Large intestine (tissue), 3 donors: ENCODE measurements around the gene FAM193A. TPM values are rescaled to one million over a fixed set of nuclear protein-coding genes. Genes with fewer than 3 reads are reported as not detected.
"Not testable (repeated sequence)": the region's sequence is repeated elsewhere in the genome, so short reads cannot be mapped to it uniquely, and the experiment has no call there.

Experiments used
- DNase-seq, 2 donors: peaks; one replicate each; pipeline versions ENCODE4 v3.0.0 to v3.0.0-alpha.2; 2013
- H3K27ac ChIP-seq: one replicate; pipeline ENCODE4 v1.5.1; 2013; ENCODE audit warnings: low read length
- H3K27me3 ChIP-seq: 2 replicates; pipeline ENCODE4 v1.6.1; 2013; ENCODE audit warnings: low read length; ENCODE audit not compliant: control insufficient read depth, insufficient read depth
- H3K36me3 ChIP-seq: 2 replicates; pipeline ENCODE4 v1.6.1; 2013; ENCODE audit warnings: low read length; ENCODE audit not compliant: control insufficient read depth, insufficient read depth
- H3K4me1 ChIP-seq: one replicate; pipeline ENCODE4 v1.6.1; 2013; ENCODE audit warnings: low read length; ENCODE audit not compliant: control insufficient read depth, insufficient read depth
- H3K4me3 ChIP-seq: one replicate; pipeline ENCODE4 v1.5.1; 2013; ENCODE audit warnings: low read length
- H3K9me3 ChIP-seq: one replicate; pipeline ENCODE4 v1.6.1; 2013; ENCODE audit warnings: mild to moderate bottlenecking, low read depth, low read length, moderate library complexity; ENCODE audit not compliant: control insufficient read depth
- WGBS: methylation state at CpG from one replicate; pipeline ENCODE4 v1.1.5; 2013; ENCODE audit warnings: low lambda C conversion rate; ENCODE audit not compliant: insufficient coverage; 5-methylcytosine and 5-hydroxymethylcytosine counted together
- polyA plus RNA-seq: library from polyadenylated mRNA; unstranded; fragments of 120-200 nt; gene quantifications from one replicate; pipeline ENCODE4 v1.2.1, GENCODE V29; 2013

Gene FAM193A
- polyA plus RNA-seq, 1 donor = 20.4 TPM

DNA sequence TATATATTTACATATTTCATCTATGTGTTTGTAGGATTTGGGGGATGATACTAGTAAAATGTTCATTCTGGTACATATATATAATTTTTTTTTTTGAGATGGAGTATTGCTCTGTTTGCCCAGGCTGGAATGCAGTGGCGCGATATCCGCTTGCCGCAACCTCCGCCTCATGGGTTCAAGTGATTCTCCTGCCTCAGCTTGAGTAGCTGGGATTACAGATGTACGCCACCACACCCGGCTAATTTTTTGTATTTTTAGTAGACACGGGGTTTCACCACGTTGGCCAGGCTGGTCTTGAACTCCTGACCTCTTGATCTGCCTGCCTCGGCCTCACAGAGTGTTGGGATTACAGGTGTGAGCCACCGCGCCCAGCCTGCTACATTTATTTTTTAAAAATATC, 55.6 kb downstream of the FAM193A start:
- H3K9me3 ChIP-seq, H3K4me1 ChIP-seq, H3K27ac ChIP-seq, H3K36me3 ChIP-seq, DNase-seq, H3K4me3 ChIP-seq, H3K27me3 ChIP-seq: not testable (repeated sequence)
- WGBS = no CpG with 5 or more reads among the region's 12 CpGs

DNA sequence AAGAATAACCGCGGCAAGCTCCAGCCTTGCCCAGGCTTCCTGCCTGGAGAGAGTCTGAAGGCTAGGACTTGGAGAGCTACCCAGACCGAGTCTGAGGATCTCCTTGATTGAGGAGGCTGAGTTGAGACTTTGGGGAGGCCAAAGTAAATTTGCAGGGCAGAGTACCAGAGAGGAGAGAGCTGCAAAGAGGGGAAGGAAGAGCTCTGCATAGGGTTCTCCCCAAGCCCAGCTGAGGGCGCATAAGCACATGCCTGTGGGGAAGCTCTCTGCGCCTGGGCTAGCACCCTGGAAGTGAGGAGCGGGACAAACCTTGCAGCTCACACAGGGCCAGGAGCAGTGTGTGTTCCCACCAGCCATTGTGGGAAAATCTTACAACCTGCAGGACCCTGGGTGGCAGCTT, 56.1 kb downstream of the FAM193A start:
- Histone ChIP-seq H3K9me3 (no peaks in the 10 kb centered on the region), H3K36me3 (peaks cover 12% of the 10 kb centered on the region), H3K27me3 (no peaks in the 10 kb centered on the region), H3K27ac (no peak overlapping the region), H3K4me1 (no peaks in the 10 kb centered on the region), H3K4me3 (no peak overlapping the region)
- no peak for DNase-seq
- no CpG with 5 or more reads among the region's 6 CpGs for WGBS

DNA sequence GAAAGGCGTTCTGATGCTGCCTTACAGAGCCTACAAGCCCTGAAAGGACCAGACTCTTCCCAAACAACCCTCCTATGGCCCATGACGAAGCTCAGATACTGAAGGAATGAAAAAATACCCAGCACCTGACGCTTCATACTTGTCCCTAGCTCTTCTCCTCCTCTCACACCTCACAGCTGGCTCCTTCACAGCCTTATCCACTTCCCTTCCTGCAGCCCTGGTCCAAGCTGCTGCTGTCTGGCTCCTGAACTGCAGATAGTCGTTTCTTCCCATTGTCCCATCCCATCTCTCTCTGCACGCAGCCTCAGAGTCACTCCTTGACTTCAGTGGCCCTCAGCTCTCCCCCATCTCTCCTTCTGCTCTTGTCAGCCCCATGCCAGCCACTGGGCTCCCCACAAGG, 56.6 kb downstream of the FAM193A start:
- no CpG with 5 or more reads among the region's 5 CpGs for WGBS
- DNase-seq = no peak
- Histone ChIP-seq H3K9me3 (no peaks in the 10 kb centered on the region), H3K27ac (no peak overlapping the region), H3K4me3 (no peak overlapping the region), H3K4me1 (no peaks in the 10 kb centered on the region), H3K27me3 (no peaks in the 10 kb centered on the region), H3K36me3 (peaks cover 12% of the 10 kb centered on the region)

DNA sequence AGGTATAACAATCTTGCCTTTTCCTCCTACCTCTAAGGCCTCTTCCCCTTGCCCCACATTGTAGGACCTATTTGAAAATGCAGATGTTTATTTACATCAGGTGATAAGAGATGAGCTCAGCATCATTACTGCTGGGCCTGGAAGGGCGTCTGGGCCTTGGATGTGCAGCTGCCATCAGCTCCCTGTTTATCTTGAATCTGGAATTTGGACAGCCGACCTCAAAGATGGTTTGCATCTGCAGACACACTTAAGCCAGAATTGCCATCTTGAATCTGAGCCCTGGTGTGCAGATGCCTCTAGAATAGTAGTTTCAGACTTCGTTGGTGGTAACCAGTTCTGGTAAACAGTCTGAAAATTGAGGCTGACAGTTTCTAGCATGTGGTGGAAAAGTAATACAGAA, 59.0 kb downstream of the FAM193A start:
- no CpG with 5 or more reads among the region's 3 CpGs for WGBS
- H3K4me3 ChIP-seq = no peak overlapping the region
- no peaks in the 10 kb centered on the region for H3K9me3 ChIP-seq
- H3K36me3 ChIP-seq = peaks cover 20% of the 10 kb centered on the region
- H3K27me3 ChIP-seq = no peaks in the 10 kb centered on the region
- no peak overlapping the region for H3K27ac ChIP-seq
- peaks cover 8% of the 10 kb centered on the region for H3K4me1 ChIP-seq
- peak in 1 of 2 donors; percentile 19 for DNase-seq

DNA sequence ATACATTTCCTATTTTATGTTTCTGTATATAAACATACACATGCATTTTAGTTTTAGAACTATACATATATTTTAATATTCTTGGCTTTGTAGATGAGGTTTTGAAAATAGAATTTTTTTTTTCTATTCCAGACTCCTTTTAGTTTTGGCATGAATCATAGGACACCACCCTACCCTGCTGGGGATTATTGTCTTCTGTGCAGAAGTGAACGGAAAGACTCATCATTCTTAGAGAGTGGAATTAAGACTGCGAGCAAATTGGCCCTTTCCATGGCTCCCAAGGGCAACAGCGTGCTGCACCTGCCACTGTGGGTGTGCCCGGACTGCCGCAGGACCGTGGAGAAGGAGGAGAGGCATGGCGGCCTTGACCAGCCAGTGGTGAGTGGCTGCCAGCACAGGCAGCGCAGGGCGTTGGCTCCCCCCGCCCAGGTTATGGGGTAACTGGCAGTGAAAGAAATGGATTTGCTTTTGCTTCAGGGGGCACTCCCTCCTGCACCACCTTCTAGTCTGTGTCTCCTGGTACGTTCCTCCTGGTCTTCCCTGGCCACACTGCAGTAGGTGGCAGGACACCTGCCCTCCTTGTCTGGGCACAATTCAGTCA, 59.6 kb downstream of the FAM193A start:
- Histone ChIP-seq H3K4me1 (peaks cover 8% of the 10 kb centered on the region), H3K4me3 (no peak overlapping the region), H3K36me3 (peaks cover 20% of the 10 kb centered on the region), H3K9me3 (no peaks in the 10 kb centered on the region), H3K27me3 (no peaks in the 10 kb centered on the region), H3K27ac (no peak overlapping the region)
- no peak for DNase-seq
- no CpG with 5 or more reads among the region's 11 CpGs for WGBS

DNA sequence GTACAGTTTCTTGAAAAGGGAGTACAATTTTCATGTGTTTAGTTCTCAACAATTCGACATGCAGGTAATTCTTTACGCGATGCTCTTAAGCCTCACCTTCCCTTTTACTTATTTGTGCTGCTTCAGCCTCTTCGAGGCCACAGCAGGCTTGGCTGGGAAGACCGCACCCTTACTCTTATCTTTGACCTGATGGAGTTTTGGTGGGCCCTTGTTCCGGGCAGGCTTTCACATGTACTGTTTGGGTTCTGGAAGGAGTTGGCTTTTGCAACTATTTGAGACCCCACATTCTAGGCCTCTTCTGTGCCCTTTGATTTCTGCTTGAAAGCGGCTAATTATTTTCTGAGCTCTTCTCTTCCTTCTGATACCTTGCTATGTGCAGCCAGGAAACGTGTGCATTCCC, 60.2 kb downstream of the FAM193A start:
- Histone ChIP-seq H3K27ac (no peak overlapping the region), H3K9me3 (no peaks in the 10 kb centered on the region), H3K36me3 (peaks cover 20% of the 10 kb centered on the region), H3K4me3 (no peak overlapping the region), H3K27me3 (no peaks in the 10 kb centered on the region), H3K4me1 (peaks cover 8% of the 10 kb centered on the region)
- no peak for DNase-seq
- WGBS = 100% methylated on average over 3 of the region's 8 CpGs

DNA sequence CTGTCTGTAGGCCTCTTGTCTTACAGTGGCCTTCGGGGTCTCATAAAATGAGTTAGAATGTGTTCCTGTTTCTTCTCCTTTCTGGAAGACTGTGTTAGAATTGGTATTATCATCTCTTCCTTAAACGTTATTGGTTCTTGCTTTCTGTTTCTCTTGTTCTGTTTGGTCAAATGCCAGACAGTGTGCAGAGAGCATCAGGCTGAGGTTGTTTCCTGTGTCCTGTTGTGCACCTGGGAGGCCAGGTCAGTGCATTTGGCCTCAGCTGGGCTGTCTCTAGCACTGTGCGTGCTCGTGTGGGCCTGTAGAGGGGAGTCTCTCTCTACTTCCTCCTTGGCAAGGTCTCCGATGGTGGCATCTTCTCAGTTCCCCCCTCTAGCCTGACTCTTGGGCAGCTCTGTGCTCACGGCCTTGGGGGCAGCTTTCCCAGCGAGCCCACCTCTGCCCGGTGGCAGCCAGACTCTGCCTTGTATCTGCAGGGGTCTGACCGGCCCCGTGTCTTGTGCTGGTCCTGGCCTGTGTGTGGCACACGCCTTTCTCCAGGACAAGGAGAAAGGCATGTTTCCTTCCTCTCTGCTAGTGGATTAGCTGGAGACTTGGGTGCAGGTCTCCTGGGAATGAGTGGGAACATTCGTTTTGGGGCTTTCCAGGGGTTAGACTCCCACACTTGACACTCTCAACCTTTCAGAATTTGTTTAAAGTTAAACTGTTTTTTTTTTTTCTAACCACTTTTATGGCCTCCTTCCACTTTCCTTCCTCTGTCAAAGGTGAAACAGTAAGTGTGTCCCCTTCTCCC, 62.3 kb downstream of the FAM193A start:
- peaks cover 20% of the 10 kb centered on the region for H3K36me3 ChIP-seq
- no peak overlapping the region for H3K4me3 ChIP-seq
- no peaks in the 10 kb centered on the region for H3K27me3 ChIP-seq
- DNase-seq = no peak
- peaks cover 8% of the 10 kb centered on the region for H3K4me1 ChIP-seq
- H3K9me3 ChIP-seq = no peaks in the 10 kb centered on the region
- H3K27ac ChIP-seq = no peak overlapping the region
- 60% methylated on average over 1 of the region's 12 CpGs for WGBS

DNA sequence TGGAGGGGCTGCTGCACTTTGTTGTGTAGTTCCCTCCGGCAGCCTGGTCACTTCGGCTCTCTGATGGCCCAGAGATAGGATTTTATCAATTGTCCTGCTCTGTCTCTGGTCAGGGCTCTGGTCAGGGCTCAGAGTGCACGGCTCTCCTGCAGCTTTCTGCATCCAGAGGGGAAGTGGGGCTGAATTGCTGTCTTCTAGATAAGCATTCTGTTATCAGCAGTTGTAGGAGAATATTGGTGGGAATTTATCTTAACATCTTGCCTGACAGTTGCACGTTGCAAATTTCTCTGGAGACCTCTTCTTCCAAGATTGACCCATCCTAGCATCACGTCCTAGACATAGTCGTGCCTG, 62.8 kb downstream of the FAM193A start:
- Histone ChIP-seq H3K9me3 (no peaks in the 10 kb centered on the region), H3K4me3 (no peak overlapping the region), H3K36me3 (peaks cover 20% of the 10 kb centered on the region), H3K27ac (no peak overlapping the region), H3K27me3 (no peaks in the 10 kb centered on the region), H3K4me1 (peaks cover 8% of the 10 kb centered on the region)
- DNase-seq = no peak
- WGBS = 64% methylated on average over 5 of the region's 6 CpGs

DNA sequence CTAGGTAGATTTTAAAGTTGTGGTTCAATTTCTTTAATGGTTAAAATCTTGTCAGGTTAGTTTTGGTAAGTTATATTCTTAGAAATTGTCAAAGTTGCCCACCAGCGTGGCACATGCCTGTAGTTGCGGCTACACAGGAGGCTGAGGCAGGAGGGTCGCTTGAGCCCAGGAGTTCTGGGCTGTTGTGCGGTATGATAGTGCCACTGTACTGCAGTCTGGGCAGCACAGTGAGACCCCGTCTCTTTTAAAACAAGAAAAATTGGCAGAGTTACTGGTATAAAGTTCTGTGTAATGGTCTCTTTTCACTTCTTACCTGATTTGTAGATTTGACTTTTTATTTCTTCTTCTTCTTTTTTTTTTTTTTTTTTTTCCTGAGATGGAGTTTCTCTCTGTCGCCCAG, 64.4 kb downstream of the FAM193A start:
- peaks cover 8% of the 10 kb centered on the region for H3K4me1 ChIP-seq
- WGBS = no CpG with 5 or more reads among the region's 6 CpGs
- H3K4me3 ChIP-seq = no peak overlapping the region
- no peak for DNase-seq
- no peaks in the 10 kb centered on the region for H3K9me3 ChIP-seq
- no peaks in the 10 kb centered on the region for H3K27me3 ChIP-seq
- peaks cover 20% of the 10 kb centered on the region for H3K36me3 ChIP-seq
- no peak overlapping the region for H3K27ac ChIP-seq

DNA sequence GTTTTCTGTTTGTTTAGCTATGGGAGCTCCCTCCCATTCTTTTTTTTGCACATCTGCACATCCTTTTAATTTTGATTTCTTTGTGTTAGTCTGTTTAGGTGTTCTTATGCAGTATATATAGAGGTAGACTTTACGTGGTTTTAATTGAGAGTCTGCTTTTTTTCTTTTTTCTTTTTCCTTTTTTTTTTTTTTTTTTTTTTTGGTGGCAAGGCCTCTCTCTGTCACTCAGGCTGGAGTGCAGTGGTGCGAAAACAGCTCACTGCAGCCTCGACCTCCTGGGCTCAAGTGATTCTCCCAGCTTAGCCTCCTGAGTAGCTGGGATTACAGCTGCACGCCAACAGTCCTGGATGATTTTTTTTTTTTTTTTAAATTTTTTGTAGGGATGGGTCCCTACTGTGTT, 68.2 kb downstream of the FAM193A start:
- WGBS = no CpG with 5 or more reads among the region's 4 CpGs

More for the DNA sequence above, 68.2 kb downstream of the FAM193A start:
- no peak for DNase-seq
- no peaks in the 10 kb centered on the region for H3K27me3 ChIP-seq
- no peak overlapping the region for H3K27ac ChIP-seq
- H3K4me3 ChIP-seq = no peak overlapping the region
- H3K4me1 ChIP-seq = no peaks in the 10 kb centered on the region
- H3K9me3 ChIP-seq = no peaks in the 10 kb centered on the region
- H3K36me3 ChIP-seq = peaks cover 5% of the 10 kb centered on the region
